GM18520 (cell line): Measurements from ENCODE around the gene DACH1.

Source experiments
- ATAC-seq: cut with Tn5 transposase; IDR thresholded peaks from one replicate; pipeline ENCODE4 v1.9.1; 2021; ENCODE audit not compliant: unreplicated experiment

Gene DACH1

DNA sequence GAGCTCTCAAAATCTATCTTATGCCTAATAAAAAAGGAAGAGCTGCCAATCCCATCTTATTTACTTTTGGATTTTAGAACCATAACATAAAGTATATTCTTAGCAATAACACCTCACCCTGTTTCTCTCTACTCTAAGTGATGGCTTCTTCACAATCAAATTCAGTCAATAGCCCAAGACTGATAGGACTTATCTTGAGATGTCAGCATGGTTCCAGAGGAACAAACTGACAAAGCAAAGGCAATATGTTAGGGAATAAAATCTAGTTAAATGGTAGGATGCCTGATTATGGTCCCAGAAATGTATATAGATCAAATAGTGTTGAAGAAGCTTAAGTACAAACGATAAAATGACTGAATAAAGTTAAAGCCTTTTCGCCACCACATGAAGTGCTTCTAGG, 36.3 kb downstream of the DACH1 start:
- ATAC-seq: no peak

DNA sequence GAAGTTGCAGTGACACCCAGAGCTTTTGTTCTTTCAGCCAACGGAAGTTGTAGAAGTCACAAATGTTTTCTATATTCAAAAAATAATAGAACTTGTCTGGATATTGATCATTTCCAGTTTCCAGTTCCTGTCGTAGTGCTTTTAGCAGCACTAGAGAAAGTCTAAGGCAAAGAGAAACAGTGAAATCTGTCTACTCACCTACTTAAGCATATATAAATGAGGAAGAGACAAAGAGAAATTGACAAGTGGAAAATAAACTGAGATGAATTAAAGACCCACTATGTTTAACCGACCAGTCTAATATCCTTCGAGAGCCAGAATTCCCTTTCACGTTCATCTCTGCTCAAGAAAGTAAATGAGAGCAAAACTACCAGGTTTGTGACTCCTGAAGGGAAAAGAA, 36.7 kb downstream of the DACH1 start:
- ATAC-seq: no peak

DNA sequence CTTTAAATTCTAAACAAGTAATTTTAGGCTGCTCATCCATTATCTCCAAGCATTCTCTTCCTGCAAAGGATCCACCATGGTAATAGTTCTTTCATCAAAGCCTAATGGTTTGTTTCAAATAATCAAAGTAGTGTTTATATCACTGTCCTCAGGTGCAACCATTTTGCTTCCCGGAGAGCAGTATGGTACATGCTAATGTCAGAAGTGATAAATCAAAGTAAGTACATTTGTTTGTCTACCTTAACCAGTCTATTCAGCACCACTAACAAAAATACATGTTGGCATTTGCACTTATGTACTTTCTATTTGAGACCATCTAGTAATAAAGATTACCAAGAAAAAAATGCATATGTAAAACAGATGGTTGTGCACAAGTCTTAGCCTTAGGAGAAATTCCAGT, 37.5 kb downstream of the DACH1 start:
- ATAC-seq: no peak

DNA sequence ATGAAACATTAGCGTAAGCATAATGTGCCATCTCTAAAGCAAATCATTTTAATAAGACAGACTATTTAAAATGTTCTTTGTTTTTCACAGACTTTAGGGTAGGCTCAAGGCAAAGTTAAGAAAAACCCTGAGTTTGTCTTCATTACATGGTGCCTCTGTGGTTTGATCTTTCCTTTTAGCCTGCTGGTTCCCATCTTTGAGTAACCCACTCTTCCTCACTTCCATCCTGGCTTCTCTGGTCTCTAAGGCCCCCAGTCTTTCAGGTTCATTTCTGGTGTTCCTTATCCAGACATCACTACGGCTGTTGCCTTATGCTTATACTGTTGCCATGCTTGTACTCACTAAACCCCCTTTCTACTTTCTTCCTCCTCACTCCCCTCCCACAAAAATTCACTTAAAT, 38.4 kb downstream of the DACH1 start:
- ATAC-seq: no peak

DNA sequence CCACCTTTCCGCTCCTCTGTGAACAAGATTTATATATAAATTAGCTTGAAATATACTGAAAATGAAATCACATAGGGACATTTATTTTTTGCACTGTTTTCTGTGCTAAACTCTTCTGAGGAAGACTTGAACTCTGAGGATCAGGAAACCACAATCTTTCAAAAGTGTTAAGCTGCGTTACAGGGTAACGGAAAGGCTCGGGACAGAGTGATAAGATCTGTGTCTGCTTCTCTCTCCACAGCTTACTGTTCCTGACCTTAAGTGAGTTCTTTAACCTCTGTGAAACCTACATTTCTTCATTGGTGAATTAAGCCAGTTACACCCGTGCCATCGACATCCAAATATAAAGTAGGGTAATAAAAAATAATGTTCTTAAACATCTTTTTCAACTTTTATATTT, 38.9 kb downstream of the DACH1 start:
- ATAC-seq: no peak

DNA sequence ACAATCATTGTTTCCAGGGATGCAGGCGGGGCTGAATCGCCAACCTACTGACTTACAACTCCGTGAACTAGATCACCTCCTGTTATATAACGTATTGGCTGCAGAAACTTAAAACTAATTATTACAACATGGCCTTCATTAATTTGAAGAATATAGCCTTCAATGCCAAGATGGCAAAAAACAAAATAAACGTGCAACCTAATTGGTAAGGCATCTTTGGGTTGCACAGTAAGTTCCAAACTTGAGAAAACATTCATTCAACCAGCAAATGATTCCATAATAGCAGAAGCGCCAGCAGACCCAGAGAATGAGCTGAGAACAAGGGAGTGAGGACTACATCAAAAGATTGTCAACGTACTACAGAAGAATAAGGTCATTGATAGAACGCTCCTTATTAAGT, 39.8 kb downstream of the DACH1 start:
- no peak for ATAC-seq

DNA sequence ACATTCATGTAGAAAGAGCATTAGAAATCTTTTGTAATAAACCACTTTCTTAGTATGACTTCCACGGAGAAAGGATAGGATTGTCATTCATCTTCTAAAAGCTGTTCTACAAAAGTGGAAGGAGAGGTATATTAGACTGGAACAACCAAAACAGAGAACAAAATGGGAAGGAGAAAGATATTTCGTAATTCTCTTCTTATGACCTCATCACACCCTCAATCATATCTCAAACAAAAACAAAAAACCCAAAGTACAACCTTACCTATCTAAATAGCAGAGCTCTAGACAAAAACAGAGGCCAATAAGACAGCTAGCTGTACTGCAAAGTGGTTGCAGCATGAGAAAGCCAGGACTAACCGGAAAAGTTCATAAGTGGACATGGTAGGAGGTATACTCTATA, 46.3 kb downstream of the DACH1 start:
- no peak for ATAC-seq

DNA sequence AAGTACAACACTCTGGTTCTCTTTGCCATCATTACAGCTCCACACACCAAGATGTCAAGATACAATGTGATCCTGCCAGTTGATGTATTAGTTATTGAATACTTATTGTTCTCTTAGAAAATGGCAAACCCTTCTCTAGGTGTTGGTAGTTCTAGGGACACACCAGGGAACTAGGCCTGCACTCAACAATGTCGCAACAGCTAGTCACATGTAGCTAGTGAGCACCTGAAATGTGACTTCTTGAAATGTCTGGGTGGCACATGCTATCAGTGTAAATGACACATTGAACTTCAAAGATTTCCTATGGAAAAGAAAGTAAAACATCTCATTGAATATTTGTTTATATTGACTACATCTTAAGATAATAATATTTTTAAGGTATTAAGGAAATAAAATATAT, 49.7 kb downstream of the DACH1 start:
- no peak for ATAC-seq

DNA sequence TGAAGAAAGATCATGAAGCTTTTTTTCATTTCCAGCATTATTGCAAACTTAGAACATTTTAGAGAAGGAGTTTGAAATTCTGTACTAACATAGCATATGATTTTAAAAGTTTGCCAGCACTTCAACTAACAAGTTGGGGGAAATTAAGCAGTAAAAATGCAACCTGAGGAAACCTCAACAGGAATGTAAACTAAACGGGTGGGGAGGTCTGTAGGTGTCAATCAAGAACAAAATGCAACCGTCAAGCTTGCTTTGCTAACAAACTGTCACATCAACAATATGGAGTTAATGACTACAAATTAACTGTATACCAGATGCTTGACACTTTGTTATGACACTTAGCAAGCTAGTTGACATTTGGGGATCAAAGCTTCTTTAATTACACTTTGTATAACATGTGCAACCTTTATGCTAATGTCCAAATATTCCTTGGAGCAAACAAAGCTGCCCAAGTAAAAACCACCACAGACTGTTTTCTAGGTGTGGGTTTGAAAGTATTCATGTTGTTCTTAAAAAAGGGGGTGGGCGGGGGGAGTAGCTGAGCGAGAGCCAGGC, 52.1 kb downstream of the DACH1 start:
- ATAC-seq: no peak

DNA sequence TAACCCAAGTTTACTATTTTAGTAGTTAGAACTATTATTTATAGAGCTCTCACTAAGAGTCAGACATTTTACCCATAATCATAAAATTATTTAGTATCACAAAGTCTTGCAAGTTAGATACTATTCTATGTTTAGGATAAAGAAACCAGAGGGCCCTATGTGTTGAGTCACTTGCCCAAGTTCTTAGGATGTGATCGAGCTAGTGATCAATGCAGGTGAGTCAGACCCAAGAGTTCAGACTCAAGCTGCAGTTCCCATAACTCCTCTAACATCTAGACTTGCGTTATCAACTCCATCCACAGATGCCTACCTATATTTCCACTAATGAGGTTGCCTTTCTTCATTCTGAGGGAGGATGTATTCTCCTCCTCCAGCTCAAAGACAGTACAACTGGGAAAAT, 53.8 kb downstream of the DACH1 start:
- ATAC-seq: no peak

DNA sequence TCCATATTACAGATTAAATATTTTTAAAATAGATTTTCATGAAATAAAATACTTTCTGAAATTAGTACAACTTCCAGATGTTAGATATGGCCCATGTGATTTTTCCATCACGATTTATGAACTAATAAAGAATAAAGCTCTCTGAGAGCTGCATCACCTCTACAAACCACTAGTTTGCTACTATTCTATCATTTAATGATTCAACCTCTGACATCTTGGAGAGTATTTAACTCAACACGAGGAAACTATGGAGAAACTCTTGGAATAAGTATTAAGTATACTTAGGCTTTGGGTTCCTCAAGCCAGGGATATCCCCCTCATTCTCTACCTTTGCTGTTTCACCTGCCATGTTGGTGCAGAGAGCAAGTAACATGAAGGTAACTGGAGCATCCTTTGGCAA, 55.7 kb downstream of the DACH1 start:
- no peak for ATAC-seq

DNA sequence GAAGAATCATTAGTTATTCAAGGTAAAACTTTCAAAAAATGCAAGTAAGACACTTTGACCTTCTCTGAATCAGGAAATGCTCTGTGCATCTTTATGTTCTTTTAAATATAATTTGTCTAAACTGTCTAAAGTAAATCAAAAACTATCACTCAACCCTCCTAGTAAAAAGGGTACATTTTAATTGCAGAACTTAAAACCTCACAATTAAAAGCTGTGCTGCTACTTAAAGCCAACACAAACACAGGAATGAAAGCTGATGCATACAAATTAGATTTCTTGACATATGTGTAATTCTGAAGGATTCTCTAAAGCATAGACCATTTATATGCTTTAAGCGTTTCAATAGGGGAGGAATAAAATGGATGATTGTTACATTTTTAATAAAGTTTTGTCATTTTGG, 58.3 kb downstream of the DACH1 start:
- ATAC-seq: no peak

DNA sequence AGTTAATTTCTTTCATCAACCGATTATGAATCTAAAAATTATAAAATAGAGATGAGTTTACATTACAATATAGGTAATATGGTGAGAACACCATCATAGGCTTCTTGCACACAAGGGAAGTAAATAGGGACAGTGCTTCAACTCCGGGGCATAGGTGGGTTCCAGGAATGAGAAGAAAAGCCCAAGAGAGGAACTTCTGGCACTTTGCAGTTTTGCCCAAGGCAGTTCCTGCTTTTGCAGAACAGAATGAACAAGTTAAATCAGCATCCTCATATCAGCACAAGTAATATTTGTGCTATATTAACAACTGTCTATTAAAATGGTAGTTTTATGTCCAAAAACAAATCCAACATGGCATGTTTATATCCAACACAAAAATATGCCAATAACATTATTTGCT, 60.1 kb downstream of the DACH1 start:
- ATAC-seq: no peak

DNA sequence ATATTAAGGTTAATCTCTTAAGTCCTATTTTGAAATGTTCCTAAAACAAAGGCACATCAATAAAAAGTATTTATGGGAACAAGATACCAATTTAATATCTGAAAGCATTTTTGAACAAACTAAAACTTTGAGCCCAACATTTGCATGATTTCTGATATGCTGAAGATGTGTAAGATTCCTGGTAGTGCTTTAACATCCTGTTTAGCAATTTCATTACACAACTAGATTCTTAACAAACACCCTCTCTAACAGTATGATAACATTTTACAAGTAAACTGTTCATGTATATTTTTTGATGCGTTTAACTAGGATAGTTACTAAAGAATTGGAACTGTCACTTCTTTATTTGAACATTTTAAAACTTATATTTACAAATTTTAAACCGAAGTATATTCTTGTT, 63.9 kb downstream of the DACH1 start:
- ATAC-seq: no peak

DNA sequence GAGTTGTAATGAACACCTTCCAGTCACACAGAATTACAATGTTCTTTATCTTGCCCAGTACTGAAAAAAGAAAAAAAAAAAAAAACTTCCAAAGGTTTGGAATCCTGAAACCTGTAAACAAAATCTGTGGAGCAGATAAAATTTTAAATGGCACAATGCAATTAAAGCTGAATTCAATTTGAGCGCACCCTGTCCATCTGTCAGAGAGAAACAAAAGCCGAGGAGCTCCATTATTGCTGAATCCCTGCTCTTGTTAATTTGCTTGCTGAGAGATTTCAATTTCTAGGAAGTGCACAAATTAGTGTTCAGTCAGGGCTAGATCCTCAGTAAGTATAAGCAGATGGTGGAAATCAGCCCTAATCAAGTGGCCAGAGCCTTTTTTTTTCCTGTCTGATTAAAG, 65.2 kb downstream of the DACH1 start:
- no peak for ATAC-seq

DNA sequence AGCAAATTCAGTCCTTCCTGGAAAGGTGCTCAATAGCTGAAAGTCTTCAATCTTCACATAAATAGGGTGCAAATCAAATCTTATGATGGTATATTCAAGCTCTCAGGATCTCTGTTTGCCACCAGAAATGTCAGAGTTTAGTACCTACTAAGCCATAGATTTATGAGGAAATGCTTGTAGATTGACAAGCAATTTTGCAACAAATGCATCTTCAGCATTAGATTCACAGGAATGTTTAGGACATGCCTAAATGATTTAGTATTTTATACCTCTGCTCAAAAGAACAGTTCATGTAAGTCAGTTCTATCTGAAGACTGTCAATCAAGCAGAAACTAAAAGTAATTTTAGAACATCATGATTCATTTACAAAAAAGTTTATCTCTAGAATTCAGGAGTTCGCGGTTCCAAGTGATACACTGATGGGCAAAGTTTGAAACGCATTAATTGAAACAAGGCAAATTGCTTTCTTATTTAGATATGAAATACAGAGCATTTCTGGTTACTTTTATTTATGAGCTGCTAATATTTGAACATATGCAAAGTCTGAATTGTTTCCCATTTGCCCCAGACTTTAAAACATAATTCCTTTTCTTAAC, 65.7 kb downstream of the DACH1 start:
- ATAC-seq: no peak

DNA sequence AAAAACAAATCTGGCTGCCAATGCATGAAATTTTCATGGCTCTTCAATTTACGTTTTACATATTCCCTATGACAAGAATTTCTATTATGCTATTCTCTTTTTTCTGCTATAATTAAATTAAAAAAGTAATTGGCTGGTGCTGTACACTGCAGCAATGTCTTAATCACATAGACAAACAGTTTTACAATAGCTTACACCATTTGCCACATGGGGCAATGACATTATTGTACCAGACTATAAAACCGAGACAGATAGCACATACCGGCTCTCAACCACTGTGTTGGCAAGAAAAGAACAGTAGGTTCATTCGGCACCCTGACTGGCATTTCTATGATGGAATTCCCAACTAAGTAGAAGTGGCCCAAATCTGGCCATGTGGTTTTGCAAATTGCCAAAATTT, 67.7 kb downstream of the DACH1 start:
- ATAC-seq: no peak

DNA sequence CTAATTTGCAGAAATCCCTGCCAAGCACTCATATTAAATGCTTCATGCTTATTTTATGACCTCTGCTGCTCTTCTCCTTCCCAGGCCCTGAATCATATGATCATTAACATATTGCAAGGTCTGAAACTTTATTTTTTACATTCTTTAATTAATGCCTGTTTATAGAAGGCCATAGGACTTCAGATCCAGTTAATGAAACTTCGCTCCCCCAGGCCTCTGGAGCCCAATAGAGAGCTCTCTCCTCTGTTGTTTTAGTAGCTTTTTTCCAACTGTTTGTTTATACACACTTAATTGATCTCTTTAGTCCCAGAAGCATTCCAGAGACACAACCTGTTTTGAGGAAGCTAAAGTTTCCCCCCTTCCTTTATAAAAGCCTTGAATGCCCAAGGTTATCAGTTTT, 68.3 kb downstream of the DACH1 start:
- ATAC-seq: no peak

DNA sequence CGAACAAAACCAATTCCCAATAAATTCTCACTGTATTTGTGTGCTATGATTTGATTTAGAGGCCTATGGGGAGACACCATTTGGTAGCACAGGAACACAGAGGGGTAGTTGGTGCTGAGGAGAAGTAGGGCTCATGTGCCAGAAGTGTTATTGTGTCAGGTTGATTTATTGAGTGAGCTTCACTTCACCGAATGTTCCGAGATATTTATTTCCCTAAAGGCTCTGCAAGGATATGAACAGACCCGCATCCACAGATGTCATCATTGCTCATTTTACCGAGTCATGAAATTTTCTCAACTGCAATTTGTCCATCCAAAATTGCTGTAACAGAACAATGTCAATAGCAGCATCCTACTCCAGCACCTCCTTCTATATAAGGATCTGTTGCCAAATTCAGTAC, 69.5 kb downstream of the DACH1 start:
- ATAC-seq: no peak

DNA sequence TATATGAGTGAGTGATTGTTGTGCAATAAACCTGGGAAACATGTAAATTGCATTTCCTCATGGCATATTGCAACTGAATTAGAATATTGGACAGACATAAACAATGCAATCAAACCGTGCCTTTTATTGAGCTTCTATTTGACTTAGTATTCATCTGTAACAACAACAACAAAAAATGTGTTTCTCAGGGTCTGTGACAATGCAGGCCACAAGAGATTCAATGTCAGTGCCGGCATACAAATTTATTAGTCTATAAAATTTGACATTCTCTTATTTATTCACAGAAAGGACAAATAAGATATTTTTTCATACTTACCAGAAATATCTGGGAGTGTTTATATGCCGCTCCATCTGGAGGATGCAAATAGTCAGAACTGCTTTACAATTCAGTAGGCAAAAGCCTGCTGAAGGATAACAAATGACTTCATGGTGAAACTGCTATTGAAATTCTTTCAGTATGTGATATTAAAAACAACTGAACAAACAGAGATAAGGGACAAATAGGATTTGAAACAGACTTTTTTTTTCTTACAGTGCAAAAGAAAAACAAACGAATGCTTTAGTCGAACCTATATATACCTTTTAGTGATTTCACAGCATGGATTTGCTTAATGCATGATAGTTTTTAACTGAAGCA, 77.2 kb downstream of the DACH1 start:
- no peak for ATAC-seq

DNA sequence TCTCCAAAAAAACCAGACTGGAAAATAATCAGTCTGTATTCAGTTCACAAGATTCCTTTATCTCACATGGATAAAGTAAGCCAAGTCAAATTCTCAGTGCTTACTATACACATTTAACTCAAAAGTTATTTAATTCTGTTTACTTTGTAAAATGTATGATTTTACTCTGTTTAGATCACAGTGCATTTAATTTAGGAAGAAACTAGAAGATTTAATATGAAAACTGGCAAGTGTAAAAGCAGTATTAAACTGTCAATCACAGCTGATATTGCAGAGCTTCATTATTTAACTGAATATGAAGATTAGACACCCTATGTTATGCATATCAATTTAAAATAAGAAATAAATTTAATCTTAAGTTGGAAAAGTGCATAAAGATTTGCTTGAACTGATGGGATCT, 78.0 kb downstream of the DACH1 start:
- no peak for ATAC-seq

DNA sequence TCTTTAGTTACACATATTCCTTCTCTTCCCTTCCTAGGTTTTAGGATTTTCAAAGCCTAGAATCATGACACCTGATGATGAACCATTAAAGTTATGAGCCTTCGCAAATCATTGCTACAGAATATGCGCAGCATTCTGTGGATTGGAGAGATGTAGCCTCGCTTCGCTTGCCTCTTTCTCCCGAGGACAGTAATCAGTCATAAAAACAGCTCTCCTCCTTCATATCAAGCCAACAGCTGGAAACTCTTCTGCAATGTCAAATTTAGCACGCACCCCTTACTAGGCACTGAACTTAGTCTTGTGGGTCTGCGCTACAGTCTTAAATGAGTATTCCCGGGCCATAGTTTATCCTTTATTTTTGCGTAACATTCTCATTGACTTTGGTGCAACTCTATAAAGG, 79.6 kb downstream of the DACH1 start:
- ATAC-seq: no peak

DNA sequence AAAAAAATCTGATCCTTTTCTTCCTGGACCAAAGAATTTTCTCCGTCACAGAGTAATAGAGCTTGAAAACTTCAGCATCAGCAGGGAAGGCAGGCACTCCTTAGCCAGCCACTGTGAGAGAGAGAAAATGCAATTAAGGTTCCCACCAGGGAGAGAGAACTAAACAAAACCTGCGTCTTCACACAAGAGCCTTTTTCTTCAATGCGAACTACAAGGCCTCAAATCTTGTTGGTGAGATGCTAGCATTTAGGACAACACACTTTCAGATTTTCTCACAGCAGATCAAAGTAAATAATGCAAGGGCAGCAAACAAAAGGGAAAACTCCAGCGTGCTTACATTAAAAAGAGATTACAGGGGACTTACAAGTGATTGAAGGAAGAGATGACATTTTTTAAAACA, 80.1 kb downstream of the DACH1 start:
- no peak for ATAC-seq
